ENCODE measurements around the gene HOXB1. TPM values are rescaled to one million over a fixed set of nuclear protein-coding genes. Genes with fewer than 3 reads are reported as not detected.
"Not testable (repeated sequence)": the region's sequence is repeated elsewhere in the genome, so short reads cannot be mapped to it uniquely, and the experiment has no call there.

The HOXB1 gene
- total and polyA plus RNA-seq, 12 donors, result not detected

GRCh38 chr17:48510381-48510760 is 20.4 kb downstream of the HOXB1 start:
- Histone ChIP-seq H3K4me3 (no peak overlapping the region), H3K9me3 (no peaks in the 10 kb centered on the region), H3K4me1 (peaks cover 0 to 3% (median 0%) of the 10 kb centered on the region in 9 donors), H3K27ac (no peak overlapping the region), H3K27me3 (peaks cover 0 to 100% (median 84%) of the 10 kb centered on the region in 7 donors), H3K36me3 (no peaks in the 10 kb centered on the region)
- no peak for TF ChIP-seq CTCF (IDR thresholded peaks at IDR 0.05)
- ATAC-seq (no peak), DNase-seq (no peak)
- intact Hi-C loops (cut with DNase I), result no loop called here
- 91 to 97% methylated on average over 2 of the region's 2 CpGs for WGBS, 2 donors

GRCh38 chr17:48509708-48510107 is 21.1 kb downstream of the HOXB1 start:
- H3K9me3 ChIP-seq; DNase-seq; H3K36me3 ChIP-seq; H3K4me3 ChIP-seq; H3K27ac ChIP-seq; intact Hi-C loops (cut with DNase I); H3K4me1 ChIP-seq; ATAC-seq: not testable (repeated sequence)
- WGBS, 2 donors, result 95 to 96% methylated on average over 7 of the region's 7 CpGs
- H3K27me3 ChIP-seq, result peaks cover 0 to 94% (median 83%) of the 10 kb centered on the region in 7 donors

GRCh38 chr17:48506246-48506645 is 24.6 kb downstream of the HOXB1 start:
- no peak overlapping the region for H3K4me3 ChIP-seq
- H3K27ac ChIP-seq, result no peak overlapping the region
- ATAC-seq (no peak), DNase-seq (no peak)
- H3K9me3 ChIP-seq, result no peaks in the 10 kb centered on the region
- no peak for TF ChIP-seq CTCF (IDR thresholded peaks at IDR 0.05)
- no peaks in the 10 kb centered on the region for H3K36me3 ChIP-seq
- peaks cover 0 to 3% (median 0%) of the 10 kb centered on the region in 9 donors for H3K4me1 ChIP-seq
- 75 to 76% methylated on average over 5 of the region's 5 CpGs for WGBS, 2 donors
- intact Hi-C loops (cut with DNase I), result no loop called here
- peaks cover 0 to 94% (median 83%) of the 10 kb centered on the region in 7 donors for H3K27me3 ChIP-seq

GRCh38 chr17:48505788-48506187 is 25.0 kb downstream of the HOXB1 start:
- no peak for TF ChIP-seq CTCF (IDR thresholded peaks at IDR 0.05)
- ATAC-seq (peak in 1 of 8 donors; percentile 63), DNase-seq (no peak)
- no peak overlapping the region for H3K4me3 ChIP-seq
- no peaks in the 10 kb centered on the region for H3K9me3 ChIP-seq
- peaks cover 0 to 94% (median 83%) of the 10 kb centered on the region in 7 donors for H3K27me3 ChIP-seq
- 44 to 60% methylated on average over 1 of the region's 1 CpG for WGBS, 2 donors
- intact Hi-C loops (cut with DNase I), result no loop called here
- H3K36me3 ChIP-seq, result no peaks in the 10 kb centered on the region
- no peak overlapping the region for H3K27ac ChIP-seq
- H3K4me1 ChIP-seq, result peaks cover 0 to 3% (median 0%) of the 10 kb centered on the region in 9 donors

- H3K4me3 ChIP-seq, result no peak overlapping the region
- no peak for TF ChIP-seq CTCF (IDR thresholded peaks at IDR 0.05)
- 82 to 87% methylated on average over 2 of the region's 2 CpGs for WGBS, 2 donors
- intact Hi-C loops (cut with DNase I), result no loop called here
- no peaks in the 10 kb centered on the region for H3K9me3 ChIP-seq
- no peak overlapping the region for H3K27ac ChIP-seq
- peaks cover 0 to 3% (median 0%) of the 10 kb centered on the region in 9 donors for H3K4me1 ChIP-seq
- peaks cover 0 to 94% (median 83%) of the 10 kb centered on the region in 7 donors for H3K27me3 ChIP-seq
- DNase-seq (no peak), ATAC-seq (no peak)
- no peaks in the 10 kb centered on the region for H3K36me3 ChIP-seq
Measured at GRCh38 chr17:48504953-48505352, 25.9 kb downstream of the HOXB1 start.
